NCI-H1092 treated with DMSO at 0.1 percent for 48 hours (cell line): ENCODE results near the gene EIF3A.
"Not testable (repeated sequence)": the region's sequence is repeated elsewhere in the genome, so short reads cannot be mapped to it uniquely, and the experiment has no call there.

Experiments used
- DNase-seq: peaks from one replicate; lab custom pipeline; 2025; lab: John Stamatoyannopoulos, UW

EIF3A gene

DNA sequence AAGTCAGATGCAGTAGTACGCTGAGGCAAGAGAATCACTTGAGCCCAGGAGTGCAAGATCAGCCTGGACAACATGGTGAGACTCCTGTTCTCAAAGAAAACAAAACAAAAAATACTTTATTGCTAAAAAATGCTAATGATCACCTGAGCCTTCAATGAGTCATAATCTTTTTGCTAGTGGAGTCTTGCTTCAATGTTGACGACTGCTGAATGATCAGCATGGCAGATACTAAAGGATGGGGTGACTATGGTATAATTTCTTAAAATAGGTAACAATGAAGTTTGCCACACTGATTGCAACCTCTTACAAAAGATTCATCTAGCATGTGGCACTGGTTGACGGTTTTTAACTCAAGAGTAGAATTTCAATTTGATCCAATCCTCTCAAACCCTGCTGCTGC is 28.8 kb downstream of the EIF3A start:
- no peak for DNase-seq

- no peak for DNase-seq
Observed at GRCh38 chr10:119049777-119050176, 30.8 kb downstream of the EIF3A start.

DNA sequence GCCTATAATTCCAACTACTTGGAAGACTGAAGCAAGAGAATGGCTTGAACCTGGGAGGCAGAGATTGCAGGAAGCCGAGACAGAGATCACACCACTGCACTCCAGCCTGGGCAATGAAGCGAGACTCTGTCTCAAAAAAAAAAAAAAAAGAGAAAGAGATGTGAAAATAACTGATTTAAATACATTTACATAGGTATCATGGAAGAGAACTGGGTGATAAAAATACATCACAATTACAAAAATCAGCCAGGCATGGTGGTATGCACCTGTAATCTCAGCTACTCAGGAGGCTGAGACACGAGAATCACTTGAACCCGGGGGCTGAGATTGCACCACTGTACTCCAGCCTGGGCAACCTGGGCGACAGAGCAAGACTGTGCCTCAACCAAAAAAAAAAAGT is 31.3 kb downstream of the EIF3A start:
- DNase-seq: no peak

DNA sequence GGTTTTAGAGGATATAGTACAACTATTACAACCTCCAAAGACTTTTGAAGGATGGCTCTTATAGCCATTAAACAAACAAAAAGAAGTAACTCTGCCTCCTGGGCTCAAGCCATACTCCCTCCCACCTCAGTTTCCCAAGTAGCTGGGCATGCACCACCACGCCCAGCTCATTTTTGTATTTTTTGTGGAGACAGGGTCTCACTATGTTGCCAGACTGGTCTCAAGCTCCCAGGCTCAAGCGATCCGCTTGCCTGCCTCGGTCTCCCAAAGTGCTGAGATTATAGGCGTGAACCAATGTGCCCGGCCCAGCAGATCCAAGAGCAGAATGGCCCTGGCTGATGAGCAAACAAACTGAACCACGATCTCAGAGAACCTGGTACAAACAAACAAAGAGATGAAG is 35.1 kb downstream of the EIF3A start:
- DNase-seq: no peak

- no peak for DNase-seq
Observed at GRCh38 chr10:119042169-119042568, 38.4 kb downstream of the EIF3A start.

- DNase-seq: no peak
Observed at GRCh38 chr10:119041326-119041725, 39.3 kb downstream of the EIF3A start.

DNA sequence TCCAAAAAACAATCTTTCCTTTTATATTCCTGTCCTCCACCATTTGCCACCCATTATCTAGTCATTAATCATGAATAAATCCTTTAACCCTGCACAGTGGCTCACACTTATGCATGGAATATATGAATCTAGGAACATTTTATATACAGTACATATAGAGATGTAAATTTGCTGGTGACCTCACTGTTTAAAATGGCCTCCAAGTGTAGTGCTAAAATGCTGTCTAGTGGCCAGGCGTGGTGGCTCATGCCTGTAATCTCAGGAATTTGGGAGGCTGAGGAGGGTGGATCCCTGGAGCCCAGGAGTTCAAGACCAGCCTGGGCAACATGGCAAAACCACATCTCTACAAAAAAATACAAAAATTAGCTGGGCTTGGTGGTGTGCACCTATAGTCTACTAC is 41.5 kb downstream of the EIF3A start:
- DNase-seq: no peak

GRCh38 chr10:119031496-119032059 is 49.0 kb downstream of the EIF3A start:
- DNase-seq: no peak

GRCh38 chr10:119030421-119031250 is 50.0 kb downstream of the EIF3A start:
- peak; percentile 43 for DNase-seq

- DNase-seq: peak; percentile 51
Observed at GRCh38 chr10:119029613-119030420, 50.8 kb downstream of the EIF3A start, which contains the start of gene NANOS1. TSS of gene NANOS1 (plus strand) at chr10:119029714. CDS start at chr10:119029802, 88 bp downstream.

GRCh38 chr10:119028900-119029612 is 51.6 kb downstream of the EIF3A start:
- DNase-seq: peak; percentile 86

DNA sequence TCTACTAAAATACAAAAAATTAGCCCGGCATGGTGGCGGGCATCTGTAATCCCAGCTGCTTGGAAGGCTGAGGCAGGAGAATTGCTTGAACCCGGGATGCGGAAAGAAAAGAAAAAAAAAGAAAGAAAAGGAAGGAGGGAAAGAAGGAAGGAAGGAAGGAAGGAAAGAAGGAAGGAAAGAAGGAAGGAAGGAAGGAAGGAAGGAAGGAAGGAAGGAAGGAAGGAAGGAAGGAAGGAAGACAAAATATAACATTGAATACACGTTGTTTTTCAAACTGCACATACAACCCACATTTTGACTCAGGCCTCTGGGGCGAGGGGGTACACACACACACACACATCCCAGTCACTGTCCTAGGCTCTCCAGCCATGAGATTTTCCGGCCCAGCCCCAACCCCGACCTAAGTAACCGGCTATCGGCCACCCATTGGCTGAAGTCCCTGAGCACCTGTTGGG is 52.1 kb downstream of the EIF3A start:
- DNase-seq: not testable (repeated sequence)

GRCh38 chr10:119026301-119027110 is 54.1 kb downstream of the EIF3A start:
- no peak for DNase-seq

DNA sequence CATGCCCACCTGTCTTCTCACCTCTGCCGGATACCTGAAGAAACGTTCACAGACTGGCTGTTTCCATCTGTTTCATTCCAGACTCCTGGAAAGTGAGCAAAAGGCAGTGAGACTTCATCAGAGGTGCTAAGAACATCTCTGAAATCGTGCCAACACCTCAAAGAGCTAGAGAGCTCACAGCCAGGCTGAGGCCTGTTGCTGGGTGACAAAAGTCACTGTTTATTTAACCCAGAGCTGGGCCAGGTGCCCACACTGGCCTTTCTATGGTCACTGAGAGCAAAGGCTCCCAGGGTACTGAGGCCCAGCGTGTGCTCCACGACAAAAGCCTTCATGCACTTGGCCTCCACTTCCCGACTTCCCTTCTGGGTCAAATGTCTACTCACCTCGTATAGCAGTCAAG is 54.8 kb downstream of the EIF3A start:
- peak; percentile 47 for DNase-seq

GRCh38 chr10:119025336-119025735 is 55.3 kb downstream of the EIF3A start:
- DNase-seq: peak; percentile 60

DNA sequence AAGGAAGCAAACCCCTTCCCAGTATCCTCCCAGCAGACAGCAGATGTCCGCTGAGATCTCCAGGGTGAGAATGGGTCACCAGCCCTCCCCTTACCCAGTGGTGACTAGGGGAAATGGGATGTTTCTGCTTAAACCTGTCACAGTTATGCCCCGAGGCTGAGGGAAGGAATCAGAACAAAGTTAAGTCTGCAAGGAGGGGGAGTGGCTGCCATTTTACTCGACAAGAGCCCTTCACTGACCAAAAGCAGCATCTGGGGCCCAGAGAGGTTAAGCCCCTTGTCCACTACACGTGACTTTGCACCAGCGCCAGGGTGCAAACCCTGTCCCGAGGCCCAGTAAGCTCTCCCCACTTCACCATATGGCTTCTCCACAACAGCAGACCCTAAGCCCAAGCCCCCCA is 55.7 kb downstream of the EIF3A start:
- no peak for DNase-seq

DNA sequence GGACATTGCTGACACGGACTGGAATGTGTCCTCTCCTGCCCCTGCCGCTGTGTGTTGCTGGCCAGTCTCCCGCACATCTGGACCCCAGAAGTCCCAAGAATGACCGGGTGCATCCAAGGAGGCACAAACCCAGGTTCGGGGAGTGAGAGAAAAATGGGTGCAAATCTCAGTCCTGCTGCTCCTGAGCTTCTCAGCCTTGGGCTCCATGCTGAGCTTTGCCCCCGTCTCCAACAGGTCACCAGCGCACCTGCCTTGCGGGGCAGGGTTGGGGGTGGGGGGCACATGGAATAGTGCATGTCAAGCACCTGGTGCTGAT is 57.1 kb downstream of the EIF3A start:
- DNase-seq: no peak

GRCh38 chr10:119022846-119023552 is 57.6 kb downstream of the EIF3A start:
- no peak for DNase-seq

GRCh38 chr10:119020627-119020946 is 60.0 kb downstream of the EIF3A start:
- DNase-seq: no peak

- DNase-seq: no peak
Observed at GRCh38 chr10:119007211-119007574, 73.4 kb downstream of the EIF3A start.
